C4-2B (cell line): ENCODE results near the gene SLC25A40.
"Not testable (repeated sequence)": the region's sequence is repeated elsewhere in the genome, so short reads cannot be mapped to it uniquely, and the experiment has no call there.

ENCODE experiments used
- ZFX ChIP-seq: fragments of 450-650 bp; IDR thresholded peaks from 2 replicates; pipeline ENCODE4 v1.6.1; 2017
- TF ChIP-seq, protein P1 (sequence below): fragments of 450-650 bp; conservative IDR thresholded peaks from 2 replicates; pipeline ENCODE4 v1.5.1; 2017; ENCODE audit warnings: mild to moderate bottlenecking

DNA sequence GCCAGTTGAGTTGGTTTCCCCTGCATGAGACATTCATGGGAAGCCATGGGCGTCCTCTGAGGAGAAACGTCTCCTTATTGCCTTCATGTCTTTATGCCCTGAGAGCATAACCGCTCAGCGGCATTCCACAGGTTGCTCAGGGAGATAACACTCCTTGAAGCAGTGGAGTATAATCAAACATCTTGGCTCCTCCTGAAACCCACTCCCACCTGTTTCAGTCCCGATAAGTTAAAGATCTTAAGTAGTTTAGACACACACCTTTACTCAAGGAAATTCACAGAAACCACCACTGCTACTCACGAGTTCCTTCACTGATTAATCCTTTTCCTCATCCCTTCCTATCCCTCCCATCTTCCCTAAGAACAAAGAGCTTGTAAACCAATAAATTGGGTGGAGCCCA, 9.6 kb downstream of the SLC25A40 start:
- TF ChIP-seq, protein P1, sequence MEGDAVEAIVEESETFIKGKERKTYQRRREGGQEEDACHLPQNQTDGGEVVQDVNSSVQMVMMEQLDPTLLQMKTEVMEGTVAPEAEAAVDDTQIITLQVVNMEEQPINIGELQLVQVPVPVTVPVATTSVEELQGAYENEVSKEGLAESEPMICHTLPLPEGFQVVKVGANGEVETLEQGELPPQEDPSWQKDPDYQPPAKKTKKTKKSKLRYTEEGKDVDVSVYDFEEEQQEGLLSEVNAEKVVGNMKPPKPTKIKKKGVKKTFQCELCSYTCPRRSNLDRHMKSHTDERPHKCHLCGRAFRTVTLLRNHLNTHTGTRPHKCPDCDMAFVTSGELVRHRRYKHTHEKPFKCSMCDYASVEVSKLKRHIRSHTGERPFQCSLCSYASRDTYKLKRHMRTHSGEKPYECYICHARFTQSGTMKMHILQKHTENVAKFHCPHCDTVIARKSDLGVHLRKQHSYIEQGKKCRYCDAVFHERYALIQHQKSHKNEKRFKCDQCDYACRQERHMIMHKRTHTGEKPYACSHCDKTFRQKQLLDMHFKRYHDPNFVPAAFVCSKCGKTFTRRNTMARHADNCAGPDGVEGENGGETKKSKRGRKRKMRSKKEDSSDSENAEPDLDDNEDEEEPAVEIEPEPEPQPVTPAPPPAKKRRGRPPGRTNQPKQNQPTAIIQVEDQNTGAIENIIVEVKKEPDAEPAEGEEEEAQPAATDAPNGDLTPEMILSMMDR = not testable (repeated sequence)
- not testable (repeated sequence) for TF ChIP-seq ZFX
